B cell (primary cell): ENCODE results near the gene GABPB1.

ENCODE experiments used
- CTCF ChIP-seq: fragments of 200-600 bp; IDR thresholded peaks from one replicate; pipeline ENCODE4 v1.8.0; 2022; ENCODE audit warnings: antibody characterized with exemption, mild to moderate bottlenecking
- EZH2 ChIP-seq: IDR thresholded peaks from 2 replicates; pipeline ENCODE4 v1.6.1; 2012; ENCODE audit warnings: borderline replicate concordance, low read depth, mild to moderate bottlenecking, moderate library complexity, low read length; ENCODE audit not compliant: insufficient read depth, poor library complexity, severe bottlenecking

- TF ChIP-seq CTCF (no peak), EZH2 (no peak)
Observed at GRCh38 chr15:50233192-50233736, 121.7 kb downstream of the GABPB1 start.
